ENCODE results near the gene FAM135A.
A peak's percentile ranks its signal among the peaks of the same experiment; 100 is the strongest.

FAM135A gene

GRCh38 chr6:70413114-70413991, at the start of gene FAM135A:
TSS of gene FAM135A (plus strand) at chr6:70413508. CDS start at chr6:70428343, 14,835 bp downstream.
- DNase-seq (ENCODE audit: low spot score) = peak; percentile 93

- no peak for DNase-seq (ENCODE audit: low spot score)
Observed at GRCh38 chr6:70363741-70364493, 49.4 kb upstream of the FAM135A start.

- peak; percentile 65 for DNase-seq (ENCODE audit: low spot score)
Observed at GRCh38 chr6:70369332-70369950, 43.9 kb upstream of the FAM135A start.

- no peak for DNase-seq (ENCODE audit: low spot score)
Observed at GRCh38 chr6:70370496-70370895, 42.8 kb upstream of the FAM135A start.

- DNase-seq (ENCODE audit: low spot score) = peak; percentile 89
Observed at GRCh38 chr6:70371454-70372105, 41.7 kb upstream of the FAM135A start.

- no peak for DNase-seq (ENCODE audit: low spot score)
Observed at GRCh38 chr6:70375166-70375565, 38.1 kb upstream of the FAM135A start.

GRCh38 chr6:70375882-70376281, 37.4 kb upstream of the FAM135A start:
- DNase-seq (ENCODE audit: low spot score) = no peak

GRCh38 chr6:70376628-70377027, 36.7 kb upstream of the FAM135A start:
- no peak for DNase-seq (ENCODE audit: low spot score)

- DNase-seq (ENCODE audit: low spot score) = no peak
Observed at GRCh38 chr6:70377372-70377771, 35.9 kb upstream of the FAM135A start.

- no peak for DNase-seq (ENCODE audit: low spot score)
Observed at GRCh38 chr6:70379473-70380013, 33.8 kb upstream of the FAM135A start.

- DNase-seq (ENCODE audit: low spot score) = no peak
Observed at GRCh38 chr6:70380252-70380651, 33.1 kb upstream of the FAM135A start.

- no peak for DNase-seq (ENCODE audit: low spot score)
Observed at GRCh38 chr6:70380771-70381416, 32.4 kb upstream of the FAM135A start.

- DNase-seq (ENCODE audit: low spot score) = no peak
Observed at GRCh38 chr6:70381417-70381782, 31.9 kb upstream of the FAM135A start.

- no peak for DNase-seq (ENCODE audit: low spot score)
Observed at GRCh38 chr6:70385901-70386300, 27.4 kb upstream of the FAM135A start.

GRCh38 chr6:70388814-70389213, 24.5 kb upstream of the FAM135A start:
- no peak for DNase-seq (ENCODE audit: low spot score)

GRCh38 chr6:70389261-70389660, 24.0 kb upstream of the FAM135A start:
- no peak for DNase-seq (ENCODE audit: low spot score)

GRCh38 chr6:70390067-70390466, 23.2 kb upstream of the FAM135A start:
- no peak for DNase-seq (ENCODE audit: low spot score)

GRCh38 chr6:70391492-70391891, 21.8 kb upstream of the FAM135A start:
- no peak for DNase-seq (ENCODE audit: low spot score)

GRCh38 chr6:70394518-70395300, 18.6 kb upstream of the FAM135A start:
- DNase-seq (ENCODE audit: low spot score) = no peak

GRCh38 chr6:70395301-70395672, 18.0 kb upstream of the FAM135A start:
- no peak for DNase-seq (ENCODE audit: low spot score)

GRCh38 chr6:70396163-70396562, 17.1 kb upstream of the FAM135A start:
- DNase-seq (ENCODE audit: low spot score) = no peak

Data from kidney capillary endothelial cell (primary cell).